Inflammatory macrophage treated with lipopolysaccharide for 4 hours (primary cell): ENCODE measurements around the gene DMXL2.
A peak's percentile ranks its signal among the peaks of the same experiment; 100 is the strongest.

ENCODE experiments used
- DNase-seq: peaks from one replicate; pipeline ENCODE4 v3.0.0-alpha.2; 2020

The DMXL2 gene

GRCh38 chr15:51401872-51402517 lies 220.6 kb downstream of the DMXL2 start:
- DNase-seq: peak; percentile 69

GRCh38 chr15:51401051-51401780 lies 221.4 kb downstream of the DMXL2 start:
- peak; percentile 77 for DNase-seq

GRCh38 chr15:51398626-51399025 lies 223.9 kb downstream of the DMXL2 start:
- no peak for DNase-seq
